GM12878 (cell line): ENCODE measurements around the gene FXYD4. TPM values are rescaled to one million over a fixed set of nuclear protein-coding genes. Genes with fewer than 3 reads are reported as not detected.
A peak's percentile ranks its signal among the peaks of the same experiment; 100 is the strongest.

Experiments used
- EGR1 ChIP-seq, 2 experiments: IDR thresholded peaks; 1 replicate in 1 of 2; 2 replicates in 1 of 2; pipeline ENCODE4 v1.6.1; 2011 to 2012; ENCODE audit warnings: low read depth in 2 of 2, low read length in 2 of 2, borderline replicate concordance in 1 of 2, mild to moderate bottlenecking in 1 of 2, moderate library complexity in 1 of 2
- JUND ChIP-seq: IDR thresholded peaks from 2 replicates; pipeline ENCODE4 v1.6.1; 2012; ENCODE audit warnings: low read depth, mild to moderate bottlenecking, low read length, improper control_type of control experiment, moderate library complexity
- KAT2A ChIP-seq: conservative IDR thresholded peaks from 2 replicates; pipeline ENCODE4 v1.6.1; 2011; ENCODE audit warnings: low read depth, low read length; ENCODE audit not compliant: control insufficient read depth
- NFXL1 ChIP-seq: fragments of 450-650 bp; IDR thresholded peaks from 2 replicates; pipeline ENCODE4 v1.6.1; 2017; ENCODE audit warnings: antibody characterized with exemption, mild to moderate bottlenecking, borderline replicate concordance
- NKRF ChIP-seq: fragments of 450-650 bp; conservative IDR thresholded peaks from 2 replicates; pipeline ENCODE4 v1.6.1; 2017; ENCODE audit warnings: mild to moderate bottlenecking, moderate library complexity
- POLR2AphosphoS2 ChIP-seq: IDR thresholded peaks from 2 replicates; pipeline ENCODE4 v1.6.1; 2011; ENCODE audit warnings: low read depth, mild to moderate bottlenecking, low read length, improper control_type of control experiment, moderate library complexity
- POU2F2 ChIP-seq: IDR thresholded peaks from 3 replicates; pipeline ENCODE4 v1.6.1; 2011; ENCODE audit warnings: low read depth, mild to moderate bottlenecking, low read length, borderline replicate concordance
- SMC3 ChIP-seq: IDR thresholded peaks from 2 replicates; pipeline ENCODE4 v1.6.1; 2011; ENCODE audit warnings: low read length, improper control_type of control experiment, borderline replicate concordance
- SPI1 ChIP-seq: IDR thresholded peaks from 2 replicates; pipeline ENCODE4 v1.6.1; 2011; ENCODE audit warnings: low read depth, mild to moderate bottlenecking, low read length, moderate library complexity, borderline replicate concordance; ENCODE audit not compliant: insufficient read depth
- TAF1 ChIP-seq: IDR thresholded peaks from 2 replicates; pipeline ENCODE4 v1.6.1; 2011; ENCODE audit warnings: mild to moderate bottlenecking, low read depth, low read length, borderline replicate concordance
- TBL1XR1 ChIP-seq: IDR thresholded peaks from 2 replicates; pipeline ENCODE4 v1.6.1; 2012; ENCODE audit warnings: low read depth, low read length, improper control_type of control experiment
- polyA plus RNA-seq, 11 experiments: library from polyadenylated mRNA; depleted of rRNA in 4 of 11; unstranded in 6 of 11; stranded (reverse) in 5 of 11; fragments of >200 nt; fragmentation: Nextera tagmentation in 4 of 11; fragmentation: Illumina TruSeq in 1 of 11; extraction: Ambion mirVana in 4 of 11; extraction: Trizol in 1 of 11; gene quantifications; 1 replicate in 1 of 11; 2 replicates in 10 of 11; pipeline versions ENCODE4 v1.2.1 to v1.2.3, GENCODE V29; 2011 to 2016; ENCODE audit warnings: inconsistent platforms in 2 of 11, missing spikeins in 2 of 11, low read depth in 1 of 11
- total RNA-seq, 4 experiments: library from RNA; depleted of rRNA in 3 of 4; stranded (reverse); fragments of >200 nt in 3 of 4; fragmentation: Illumina TruSeq in 1 of 4; extraction: Trizol in 1 of 4; gene quantifications; 2 replicates each; pipeline versions ENCODE4 v1.2.1 to v1.2.3, GENCODE V29; 2013 to 2021

The FXYD4 gene
- total and polyA plus RNA-seq, 10 of the 15 experiments (the other 5 are each of a cell fraction or from before 2014, with no cell fraction given) = not detected

- no peak for TF ChIP-seq POLR2AphosphoS2
- no peak for TF ChIP-seq KAT2A
- TF ChIP-seq TAF1 = peak; percentile 71
- 0 out of 3 replicates have a peak, but pooled peaks have one; percentile 27 for TF ChIP-seq POU2F2
- TF ChIP-seq EGR1 (IDR thresholded peaks at IDR 0.05; ENCODE audit: borderline replicate concordance in 1 of 2, low read depth in 2 of 2, low read length in 2 of 2) = no peak
- TF ChIP-seq NKRF = peak; percentile 58
- no peak for TF ChIP-seq TBL1XR1
- TF ChIP-seq JUND = no peak
- TF ChIP-seq NFXL1 = no peak
- no peak; the same call in 1 of the 2 replicates for TF ChIP-seq SMC3
- TF ChIP-seq SPI1 = no peak
Observed at GRCh38 chr10:43420369-43421200, 49.1 kb downstream of the FXYD4 start (continued).
